H1 (cell line): ENCODE measurements around the gene PAQR5. TPM values are rescaled to one million over a fixed set of nuclear protein-coding genes. Genes with fewer than 3 reads are reported as not detected.

Experiments used
- CTCF ChIA-PET: fragments of 300-600 bp; sonication (Branson Sonifier 250); formaldehyde crosslinking; loops from one replicate; lab custom pipeline; 2021; ENCODE audit not compliant: partially characterized antibody; lab: Charles Lee
- POLR2A ChIA-PET: fragments of 300-600 bp; sonication (Branson Sonifier 250); formaldehyde crosslinking; loops from one replicate; lab custom pipeline; 2021; ENCODE audit warnings: inconsistent platforms; ENCODE audit not compliant: partially characterized antibody; lab: Charles Lee
- DNase-seq, 2 experiments: peaks; one replicate each; pipeline versions ENCODE4 v3.0.0 to v3.0.0-alpha.2; 2010 to 2022; ENCODE audit warnings: low spot score in 2 of 2, low read depth in 1 of 2, mixed read lengths in 1 of 2
- FAIRE-seq: peaks from 2 replicates; lab custom pipeline; 2011; peaks lifted over from hg19 to GRCh38; lab: Jason Lieb, UNC
- H2AFZ ChIP-seq: 2 replicates; pipeline ENCODE4 v1.8.1; 2012; ENCODE audit warnings: low read length, inconsistent platforms
- H2AK5ac ChIP-seq: 2 replicates; pipeline ENCODE4 v1.6.1; 2013; ENCODE audit warnings: low read depth, low read length
- H2BK120ac ChIP-seq: replicated peaks from 2 replicates; pipeline ENCODE3; 2013; ENCODE audit warnings: low read depth, low read length, inconsistent platforms
- H2BK12ac ChIP-seq: 2 replicates; pipeline ENCODE4 v1.6.1; 2013; ENCODE audit warnings: low read depth, low read length
- H2BK15ac ChIP-seq: 2 replicates; pipeline ENCODE4 v1.6.1; 2013; ENCODE audit warnings: low read length
- H2BK20ac ChIP-seq: 2 replicates; pipeline ENCODE4 v1.6.1; 2013; ENCODE audit warnings: low read length
- H2BK5ac ChIP-seq: 2 replicates; pipeline ENCODE4 v1.6.1; 2013; ENCODE audit warnings: low read depth, low read length
- H3K14ac ChIP-seq: 2 replicates; pipeline ENCODE4 v1.6.1; 2013; ENCODE audit warnings: inconsistent platforms; ENCODE audit not compliant: insufficient read length
- H3K18ac ChIP-seq: 2 replicates; pipeline ENCODE4 v1.6.1; 2013; ENCODE audit warnings: low read length; ENCODE audit errors: extremely low read depth
- H3K23ac ChIP-seq: 2 replicates; pipeline ENCODE4 v1.6.1; 2013; ENCODE audit warnings: inconsistent platforms; ENCODE audit not compliant: insufficient read length
- H3K23me2 ChIP-seq: 2 replicates; pipeline ENCODE4 v1.6.1; 2013; ENCODE audit warnings: low read depth, low read length
- H3K27ac ChIP-seq: 2 replicates; pipeline ENCODE4 v1.6.1; 2011; ENCODE audit warnings: low read depth, low read length, inconsistent platforms
- H3K27me3 ChIP-seq, 4 experiments: replicated peaks in 1 of 4; 1 replicate in 1 of 4; 2 replicates in 3 of 4; pipeline versions ENCODE4 v1.6.1 to v1.8.1; 2011 to 2013; ENCODE audit warnings: low read length in 3 of 4, mild to moderate bottlenecking in 3 of 4, inconsistent platforms in 2 of 4, mixed read lengths in 2 of 4, moderate library complexity in 1 of 4; ENCODE audit not compliant: control insufficient read depth in 3 of 4, insufficient read depth in 3 of 4; ENCODE audit errors: extremely low read depth in 1 of 4
- H3K36me3 ChIP-seq, 4 experiments: 2 replicates each; pipeline versions ENCODE4 v1.6.1 to v1.8.1; 2011 to 2013; ENCODE audit warnings: mild to moderate bottlenecking in 4 of 4, low read length in 3 of 4, moderate library complexity in 2 of 4, control low read depth in 1 of 4, inconsistent platforms in 1 of 4; ENCODE audit not compliant: insufficient read depth in 4 of 4, control insufficient read depth in 2 of 4
- H3K4ac ChIP-seq: replicated peaks from 2 replicates; pipeline ENCODE3; 2013; ENCODE audit warnings: low read length, low read depth, mixed read lengths, inconsistent platforms; ENCODE audit not compliant: insufficient read length
- H3K4me1 ChIP-seq, 4 experiments: replicated peaks in 1 of 4; 1 replicate in 1 of 4; 2 replicates in 3 of 4; pipeline versions ENCODE4 v1.6.1 to v1.8.1; 2011 to 2013; ENCODE audit warnings: low read length in 3 of 4, inconsistent platforms in 2 of 4, mixed read lengths in 1 of 4; ENCODE audit not compliant: insufficient read depth in 4 of 4, control insufficient read depth in 3 of 4
- H3K4me2 ChIP-seq, 2 experiments: 2 replicates each; pipeline versions ENCODE4 v1.6.1 to v1.8.1; 2011 to 2013; ENCODE audit warnings: low read depth in 2 of 2, low read length in 2 of 2, control low read depth in 1 of 2, inconsistent platforms in 1 of 2, mild to moderate bottlenecking in 1 of 2; ENCODE audit not compliant: insufficient read depth in 1 of 2
- H3K4me3 ChIP-seq, 4 experiments: fragments of 200-600, 300-600 bp in 1 of 4; sonication (generic), shearing (Covaris generic), sonication (Bioruptor Twin) in 1 of 4; 2 replicates each; pipeline versions ENCODE4 v1.5.1 to v1.8.1; 2011 to 2016; ENCODE audit warnings: low read length in 4 of 4, low read depth in 3 of 4, control low read depth in 2 of 4, inconsistent platforms in 2 of 4, mild to moderate bottlenecking in 2 of 4, mixed read lengths in 1 of 4, moderate library complexity in 1 of 4; ENCODE audit not compliant: insufficient read depth in 2 of 4; ENCODE audit errors: extremely low read depth in 1 of 4
- H3K56ac ChIP-seq: replicated peaks from 2 replicates; pipeline ENCODE3; 2013; ENCODE audit warnings: low read depth, mild to moderate bottlenecking, mixed read lengths, low read length, inconsistent platforms; ENCODE audit not compliant: insufficient read length
- H3K79me1 ChIP-seq: 2 replicates; pipeline ENCODE4 v1.6.1; 2013; ENCODE audit warnings: low read depth, low read length, control low read depth
- H3K79me2 ChIP-seq, 2 experiments: 2 replicates each; pipeline versions ENCODE4 v1.6.1 to v1.8.1; 2012 to 2013; ENCODE audit warnings: low read length in 2 of 2, mild to moderate bottlenecking in 2 of 2, inconsistent platforms in 1 of 2; ENCODE audit not compliant: insufficient read depth in 2 of 2, control insufficient read depth in 1 of 2
- H3K9ac ChIP-seq, 4 experiments: replicated peaks in 1 of 4; 1 replicate in 1 of 4; 2 replicates in 3 of 4; pipeline versions ENCODE4 v1.6.1 to v1.8.1; 2011 to 2013; ENCODE audit warnings: low read depth in 3 of 4, low read length in 3 of 4, control low read depth in 2 of 4, mild to moderate bottlenecking in 2 of 4, moderate library complexity in 2 of 4, inconsistent platforms in 1 of 4; ENCODE audit errors: extremely low read depth in 1 of 4
- H3K9me3 ChIP-seq, 2 experiments: 2 replicates each; pipeline versions ENCODE4 v1.6.1 to v1.8.1; 2012 to 2013; ENCODE audit warnings: mild to moderate bottlenecking in 2 of 2, moderate library complexity in 2 of 2, control low read depth in 1 of 2, inconsistent platforms in 1 of 2, low read depth in 1 of 2, low read length in 1 of 2, mixed read lengths in 1 of 2; ENCODE audit not compliant: insufficient read depth in 2 of 2
- H4K20me1 ChIP-seq, 2 experiments: replicated peaks in 1 of 2; 2 replicates each; pipeline versions ENCODE3 to v1.8.1; 2011 to 2013; ENCODE audit warnings: inconsistent platforms in 2 of 2, low read length in 2 of 2, mild to moderate bottlenecking in 1 of 2; ENCODE audit not compliant: insufficient read depth in 2 of 2, control insufficient read depth in 1 of 2
- H4K5ac ChIP-seq: 2 replicates; pipeline ENCODE4 v1.6.1; 2013; ENCODE audit warnings: low read length, low read depth, mixed read lengths, inconsistent platforms; ENCODE audit not compliant: insufficient read length
- H4K8ac ChIP-seq: 2 replicates; pipeline ENCODE4 v1.8.0; 2013; ENCODE audit warnings: mild to moderate bottlenecking, moderate library complexity, low read length, inconsistent platforms; ENCODE audit not compliant: insufficient read depth; ENCODE audit errors: extremely low read depth
- H4K91ac ChIP-seq: replicated peaks from 2 replicates; pipeline ENCODE3; 2013; ENCODE audit warnings: low read length, mixed read lengths, inconsistent platforms; ENCODE audit not compliant: insufficient read length
- KDM5A ChIP-seq: fragments of 200-600 bp; IDR thresholded peaks from 2 replicates; pipeline ENCODE4 v1.7.1; 2012; ENCODE audit warnings: mild to moderate bottlenecking, low read length, inconsistent platforms, mixed read lengths
- WGBS, 2 experiments: shearing (Covaris generic) in 1 of 2; methylation state at CpG; one replicate each; pipeline versions ENCODE4 v1.1.6 to v1.1.7; 2013 to 2015; ENCODE audit warnings: low lambda C conversion rate in 2 of 2, mixed read lengths in 2 of 2, inconsistent platforms in 1 of 2, low coverage in 1 of 2, missing lambda C conversion rate in 1 of 2; ENCODE audit not compliant: insufficient replicate concordance in 2 of 2, insufficient coverage in 1 of 2, insufficient read length in 1 of 2; ENCODE audit errors: extremely low coverage in 1 of 2, missing lambda C conversion rate in 1 of 2; 5-methylcytosine and 5-hydroxymethylcytosine counted together
- polyA plus RNA-seq, 7 experiments: library from polyadenylated mRNA; depleted of rRNA in 3 of 7; stranded (reverse) in 5 of 7; unstranded in 2 of 7; fragments of >200 nt in 5 of 7; fragments of 200-250 nt in 2 of 7; gene quantifications; 1 replicate in 5 of 7; 2 replicates in 1 of 7; 4 replicates in 1 of 7; pipeline versions ENCODE4 v1.2.1 to v1.2.3, GENCODE V29; 2011 to 2013; ENCODE audit warnings: missing spikeins in 2 of 7, mixed read lengths in 2 of 7
- total RNA-seq: library from RNA; stranded (reverse); fragmentation: NEBNext Ultra II Directional; extraction: Animal tissue kit (Norgen Biotek cat#: 25700); gene quantifications from 2 replicates; pipeline ENCODE4 v1.2.1, GENCODE V29; 2021

Gene PAQR5
- total and polyA plus RNA-seq, 2 of the 8 experiments (the other 6 are each of a cell fraction or from before 2014, with no cell fraction given), result 8.7 to 18.1 TPM

DNA sequence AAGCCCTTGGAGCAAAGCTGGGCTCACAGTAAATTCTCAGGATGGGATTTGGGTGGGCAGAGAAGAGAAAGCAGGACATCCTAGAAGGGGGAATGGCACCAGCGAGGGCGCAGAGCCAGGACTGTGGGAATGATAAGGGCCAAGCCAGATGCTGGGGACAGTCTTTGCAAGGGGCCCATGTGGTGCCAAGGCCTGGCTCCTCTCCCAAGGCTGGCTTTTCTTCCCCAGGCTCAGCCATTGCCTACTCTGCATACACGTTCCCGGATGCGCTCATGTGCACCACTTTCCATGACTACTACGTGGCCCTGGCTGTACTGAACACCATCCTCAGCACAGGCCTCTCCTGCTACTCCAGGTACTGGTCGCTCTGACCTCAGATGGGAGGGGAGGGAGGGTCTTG is 90.7 kb downstream of the PAQR5 start:
- H3K27me3 ChIP-seq, result no peaks in the 10 kb centered on the region
- H3K4me1 ChIP-seq, result peaks cover 0 to 9% (median 4%) of the 10 kb centered on the region in 4 experiments; a peak in 5 of 7 replicates
- peaks cover 0 to 5% (median 0%) of the 10 kb centered on the region in 4 experiments; a peak in 1 of 8 replicates for H3K36me3 ChIP-seq
- ChIA-PET CTCF (interaction anchor here (1.1 to 1.7 kb wide), 4 partner anchors 10 to 352 kb away, joined by 3 to 7 read pairs (median 4); no protein-coding TSS in a partner anchor), POLR2A (interaction anchor here (1.1 to 1.4 kb wide), 2 partner anchors 14 to 64 kb away, joined by 3 to 4 read pairs; no protein-coding TSS in a partner anchor)
- H3K79me2 ChIP-seq, result no peaks in the 10 kb centered on the region
- peaks cover 0 to 2% of the 10 kb centered on the region in 2 experiments; a peak in 1 of 4 replicates for H3K9me3 ChIP-seq
- H2BK12ac ChIP-seq, result no peak overlapping the region
- no peak overlapping the region for H4K91ac ChIP-seq
- 91% methylated on average over 7 of the region's 7 CpGs; no CpG with 5 or more reads in 1 of the 2 experiments for WGBS, 2 experiments
- H2AFZ ChIP-seq, result no peak overlapping the region
- DNase-seq, result peak in 1 of 2 experiments; percentile 22
- H2BK5ac ChIP-seq, result no peak overlapping the region
- no peak overlapping the region; the same call in 1 of the 2 replicates for H4K8ac ChIP-seq
- H2BK20ac ChIP-seq, result no peak overlapping the region
- no peaks in the 10 kb centered on the region for H3K79me1 ChIP-seq
- H3K4me2 ChIP-seq, result no peak overlapping the region
- H4K5ac ChIP-seq, result no peak overlapping the region
- no peak overlapping the region for H2BK120ac ChIP-seq
- H3K56ac ChIP-seq, result no peak overlapping the region
- FAIRE-seq, result no peak
- H3K4ac ChIP-seq, result no peak overlapping the region
- H3K4me3 ChIP-seq, result no peak overlapping the region
- no peak overlapping the region for H2AK5ac ChIP-seq
- H3K23ac ChIP-seq, result no peak overlapping the region
- H3K9ac ChIP-seq, result no peak overlapping the region
- no peak overlapping the region for H3K27ac ChIP-seq
- H4K20me1 ChIP-seq, result peaks cover 0 to 7% of the 10 kb centered on the region in 2 experiments
- no peak overlapping the region for H2BK15ac ChIP-seq
- no peak overlapping the region for H3K18ac ChIP-seq
- H3K14ac ChIP-seq, result no peak overlapping the region
- peaks cover 7% of the 10 kb centered on the region; the same call in 1 of the 2 replicates for H3K23me2 ChIP-seq
- TF ChIP-seq KDM5A, result no peak
